Liver (tissue), 9 donors: ENCODE measurements around the gene KIF18B. TPM values are rescaled to one million over a fixed set of nuclear protein-coding genes. Genes with fewer than 3 reads are reported as not detected.

Experiments used
- DNase-seq: peaks from one replicate; pipeline ENCODE4 v3.0.0-alpha.2; 2017; ENCODE audit warnings: low spot score
- H3K27ac ChIP-seq, 2 donors: one replicate each; pipeline ENCODE4 v1.7.0; 2013; ENCODE audit warnings: inconsistent platforms in 2 of 2, low read length in 2 of 2, control low read depth in 1 of 2, low read depth in 1 of 2, mild to moderate bottlenecking in 1 of 2
- H3K27me3 ChIP-seq, 4 donors: one replicate each; pipeline versions ENCODE4 v1.6.1 to v1.7.0; 2013; ENCODE audit warnings: low read length in 3 of 4, inconsistent platforms in 1 of 4, mild to moderate bottlenecking in 1 of 4, moderate library complexity in 1 of 4; ENCODE audit not compliant: control insufficient read depth in 4 of 4, insufficient read depth in 4 of 4
- H3K36me3 ChIP-seq, 4 donors: one replicate each; pipeline versions ENCODE4 v1.6.1 to v1.7.0; 2013; ENCODE audit warnings: low read length in 3 of 4, mild to moderate bottlenecking in 3 of 4, low read depth in 1 of 4, moderate library complexity in 1 of 4; ENCODE audit not compliant: control insufficient read depth in 4 of 4, insufficient read depth in 3 of 4
- H3K4me1 ChIP-seq, 4 donors: one replicate each; pipeline versions ENCODE4 v1.6.1 to v1.7.0; 2013; ENCODE audit warnings: low read length in 3 of 4, mild to moderate bottlenecking in 3 of 4, moderate library complexity in 1 of 4; ENCODE audit not compliant: control insufficient read depth in 4 of 4, insufficient read depth in 4 of 4
- H3K4me3 ChIP-seq, 3 donors: one replicate each; pipeline versions ENCODE4 v1.6.1 to v1.7.0; 2013; ENCODE audit warnings: low read length in 3 of 3, control low read depth in 1 of 3, low read depth in 1 of 3, mild to moderate bottlenecking in 1 of 3
- H3K9ac ChIP-seq, 2 donors: one replicate each; pipeline ENCODE4 v1.7.0; 2013; ENCODE audit warnings: low read length in 2 of 2, mild to moderate bottlenecking in 2 of 2, moderate library complexity in 2 of 2, control low read depth in 1 of 2, low read depth in 1 of 2
- H3K9me3 ChIP-seq, 4 donors: one replicate each; pipeline versions ENCODE4 v1.6.1 to v1.7.0; 2013; ENCODE audit warnings: low read length in 3 of 4; ENCODE audit not compliant: control insufficient read depth in 4 of 4
- ATF3 ChIP-seq: IDR thresholded peaks from 2 replicates; pipeline ENCODE4 v1.6.1; 2016; ENCODE audit warnings: antibody characterized with exemption
- CTCF ChIP-seq: fragments of 150-350 bp; IDR thresholded peaks from 2 replicates; pipeline ENCODE4 v1.5.1; 2017; ENCODE audit warnings: improper control_type of control experiment, low read depth, low read length; ENCODE audit not compliant: missing input control
- EGR1 ChIP-seq, 2 donors: IDR thresholded peaks; 2 replicates each; pipeline ENCODE4 v1.6.1; 2016 to 2018; ENCODE audit warnings: antibody characterized with exemption in 2 of 2, low read depth in 2 of 2
- FOXA1 ChIP-seq: IDR thresholded peaks from 2 replicates; pipeline ENCODE4 v1.6.1; 2016; ENCODE audit warnings: antibody characterized with exemption
- FOXA2 ChIP-seq: IDR thresholded peaks from 2 replicates; pipeline ENCODE4 v1.6.1; 2016; ENCODE audit warnings: antibody characterized with exemption
- GABPA ChIP-seq, 2 donors: IDR thresholded peaks in 1 of 2; conservative IDR thresholded peaks in 1 of 2; 2 replicates each; pipeline ENCODE4 v1.6.1; 2016; ENCODE audit warnings: antibody characterized with exemption in 2 of 2, mild to moderate bottlenecking in 1 of 2, moderate library complexity in 1 of 2
- HNF4A ChIP-seq, 2 donors: conservative IDR thresholded peaks; 2 replicates each; pipeline ENCODE4 v1.6.1; 2016; ENCODE audit warnings: antibody characterized with exemption in 2 of 2, mild to moderate bottlenecking in 2 of 2
- HNF4G ChIP-seq: IDR thresholded peaks from 2 replicates; pipeline ENCODE4 v1.6.1; 2016; ENCODE audit warnings: antibody characterized with exemption
- JUND ChIP-seq, 2 donors: IDR thresholded peaks; 2 replicates each; pipeline ENCODE4 v1.6.1; 2016; ENCODE audit warnings: antibody characterized with exemption in 2 of 2
- MAX ChIP-seq: IDR thresholded peaks from 2 replicates; pipeline ENCODE4 v1.6.1; 2016; ENCODE audit warnings: antibody characterized with exemption
- NR2F2 ChIP-seq: IDR thresholded peaks from 2 replicates; pipeline ENCODE4 v1.6.1; 2016; ENCODE audit warnings: antibody characterized with exemption
- RAD21 ChIP-seq, 2 donors: IDR thresholded peaks; 2 replicates each; pipeline ENCODE4 v1.6.1; 2016; ENCODE audit warnings: antibody characterized with exemption in 2 of 2, mild to moderate bottlenecking in 2 of 2
- REST ChIP-seq: IDR thresholded peaks from 2 replicates; pipeline ENCODE4 v1.6.1; 2016; ENCODE audit warnings: antibody characterized with exemption, mild to moderate bottlenecking
- RXRA ChIP-seq, 2 donors: IDR thresholded peaks; 2 replicates each; pipeline ENCODE4 v1.6.1; 2017 to 2018; ENCODE audit warnings: antibody characterized with exemption in 2 of 2, mild to moderate bottlenecking in 1 of 2
- SP1 ChIP-seq: IDR thresholded peaks from 2 replicates; pipeline ENCODE4 v1.6.1; 2018; ENCODE audit warnings: antibody characterized with exemption, mild to moderate bottlenecking
- TAF1 ChIP-seq: conservative IDR thresholded peaks from 2 replicates; pipeline ENCODE4 v1.6.1; 2016; ENCODE audit warnings: antibody characterized with exemption, mild to moderate bottlenecking
- YY1 ChIP-seq: IDR thresholded peaks from 2 replicates; pipeline ENCODE4 v1.6.1; 2016; ENCODE audit warnings: antibody characterized with exemption, mild to moderate bottlenecking
- ZBTB33 ChIP-seq: IDR thresholded peaks from 2 replicates; pipeline ENCODE4 v1.6.1; 2016; ENCODE audit warnings: antibody characterized with exemption
- WGBS: extraction: QIAGEN DNeasy Blood & Tissue Kit; methylation state at CpG from one replicate; pipeline ENCODE4 v1.1.7; 2013; 5-methylcytosine and 5-hydroxymethylcytosine counted together
- polyA plus RNA-seq, 2 donors: library from polyadenylated mRNA; stranded (reverse) in 1 of 2; unstranded in 1 of 2; fragments of 200-250 nt in 1 of 2; fragments of >200 nt in 1 of 2; fragmentation: Nextera tagmentation in 1 of 2; extraction: Ambion mirVana in 1 of 2; gene quantifications; one replicate each; pipeline versions ENCODE4 v1.2.1 to v1.2.3, GENCODE V29; 2013 to 2015
- total RNA-seq, 2 donors: library from RNA; depleted of rRNA; stranded (reverse); fragments of >200 nt; gene quantifications; one replicate each; pipeline ENCODE4 v1.2.3, GENCODE V29; 2014
- donor health status: healthy.
- donor health status: healthy.
- donor health status: healthy.
- donor health status: healthy.
- donor health status: healthy.

The KIF18B gene
- total and polyA plus RNA-seq, 4 donors: under 0.01 to 11.9 (median 0.48) TPM

- Histone ChIP-seq H3K4me1 (peaks cover 2 to 6% (median 5%) of the 10 kb centered on the region in 4 donors), H3K9ac (no peak overlapping the region), H3K4me3 (no peak overlapping the region), H3K27me3 (no peaks in the 10 kb centered on the region), H3K27ac (no peak overlapping the region), H3K36me3 (no peaks in the 10 kb centered on the region), H3K9me3 (no peaks in the 10 kb centered on the region)
- TF ChIP-seq EGR1 (IDR thresholded peaks at IDR 0.05; ENCODE audit: low read depth in 2 of 2): no peak
- no peak for TF ChIP-seq GABPA (IDR thresholded peaks at IDR 0.05 in 1 of 2, conservative IDR thresholded peaks at IDR 0.05 in 1 of 2)
- TF ChIP-seq SP1: no peak
- TF ChIP-seq RXRA (IDR thresholded peaks at IDR 0.05): no peak
- no peak for TF ChIP-seq HNF4A (conservative IDR thresholded peaks at IDR 0.05)
- TF ChIP-seq MAX: no peak
- TF ChIP-seq REST: no peak
- no peak for TF ChIP-seq YY1
- no peak for TF ChIP-seq FOXA2
- no peak for TF ChIP-seq ATF3
- no peak for TF ChIP-seq RAD21 (IDR thresholded peaks at IDR 0.05)
- TF ChIP-seq HNF4G: no peak
- TF ChIP-seq JUND (IDR thresholded peaks at IDR 0.05): no peak
- no peak for TF ChIP-seq NR2F2
- TF ChIP-seq FOXA1: no peak
- TF ChIP-seq ZBTB33: no peak
- TF ChIP-seq TAF1: no peak
- TF ChIP-seq CTCF: no peak
- 81% methylated on average over 10 of the region's 10 CpGs for WGBS
- DNase-seq: no peak
These were observed 43.4 kb upstream of the KIF18B start for GRCh38 chr17:44990994-44991393.
